Bronchus fibroblast of lung (primary cell): ENCODE data around the gene SELENOI. TPM values are rescaled to one million over a fixed set of nuclear protein-coding genes. Genes with fewer than 3 reads are reported as not detected.

ENCODE experiments used
- total RNA-seq: library from RNA; depleted of rRNA; stranded (reverse); fragments of >200 nt; gene quantifications from 2 replicates; pipeline ENCODE4 v1.2.3, GENCODE V29; 2015

SELENOI gene
- total RNA-seq = 10.3 and 12.3 TPM in 2 replicates

GRCh38 chr2:26345545-26346453 is at the start of gene SELENOI:
Gene SELENOI, plus strand, starts transcription at chr2:26346143. Its CDS starts 90 bp downstream, at chr2:26346233.

GRCh38 chr2:26346454-26347053 is 611 bp downstream of the SELENOI start, which contains the start of gene ADGRF3:
Gene ADGRF3, minus strand, starts transcription at chr2:26346789. Its CDS starts 555 bp downstream, at chr2:26346234.

GRCh38 chr2:26401739-26402541 is 56.0 kb downstream of the SELENOI start, which contains the start of gene DRC1:
Gene DRC1, plus strand, starts transcription at chr2:26401920. Its CDS starts 70 bp downstream, at chr2:26401990.

Other genes starting within 250 kb of the SELENOI start
- 0.34 and 0.45 TPM in 2 replicates for gene GAREM2, start 173.1 kb upstream of the SELENOI start, total RNA-seq
- gene HADHA, start 101.5 kb upstream of the SELENOI start, total RNA-seq = 120 and 125 TPM in 2 replicates
- gene HADHB, start 101.2 kb upstream of the SELENOI start, total RNA-seq = 66.9 and 67.4 TPM in 2 replicates
- gene ADGRF3, start 646 bp downstream of the SELENOI start, total RNA-seq = under 0.01 TPM in 1 of 2 replicates, not detected in the other
- gene DRC1, start 55.8 kb downstream of the SELENOI start, total RNA-seq = not detected in 2 replicates
- not detected in 2 replicates for gene OTOF, start 132.0 kb downstream of the SELENOI start, total RNA-seq